ENCODE results near the gene SLCO4A1. TPM values are rescaled to one million over a fixed set of nuclear protein-coding genes. Genes with fewer than 3 reads are reported as not detected.

The SLCO4A1 gene
- total RNA-seq, 1 experiment from 2014 or later: 48.8 TPM

DNA sequence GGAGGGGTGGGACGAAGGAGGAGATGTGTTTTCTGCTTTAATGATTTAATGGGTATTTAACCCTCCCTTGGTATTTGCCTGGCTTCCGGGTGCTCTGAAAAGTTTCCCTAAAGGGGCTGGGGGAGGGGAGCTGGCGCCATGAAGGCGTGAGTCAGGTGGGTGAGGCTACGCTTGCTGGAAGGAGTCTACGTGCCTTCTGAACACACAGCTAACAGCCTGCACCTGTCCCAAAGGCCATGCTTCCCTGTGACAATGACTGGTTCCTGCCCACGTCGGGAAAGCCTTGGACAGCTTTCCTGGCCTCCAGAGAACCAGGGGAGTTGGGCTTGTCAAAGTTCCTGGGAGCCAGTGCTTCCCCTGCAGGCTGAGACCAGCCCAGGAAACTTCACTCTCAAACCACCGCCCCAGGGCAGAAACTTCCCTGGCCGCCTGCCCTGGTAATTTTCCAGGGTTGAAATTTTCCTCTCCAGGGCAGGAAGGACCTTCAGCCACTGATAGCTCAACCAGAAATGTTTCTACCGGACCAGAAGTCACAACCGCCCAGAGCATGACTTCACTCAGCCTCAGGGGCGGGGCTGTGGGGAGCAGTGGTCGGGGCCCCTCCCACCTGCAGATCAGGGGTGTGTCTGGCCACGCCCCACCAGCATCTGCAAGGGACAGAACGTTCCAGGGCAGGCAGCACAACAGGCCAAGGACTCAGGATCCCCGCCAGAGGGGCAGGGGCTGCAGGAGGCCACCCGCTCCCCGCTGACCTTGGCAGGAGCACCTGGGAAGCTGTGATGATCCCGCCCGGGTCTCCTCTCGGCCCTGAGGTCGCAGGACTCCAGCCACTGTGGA lies 18.6 kb upstream of the SLCO4A1 start:
- ChIA-PET CTCF (no interaction called here), POLR2A (ENCODE audit: low non-redundant PET) (no interaction called here)
- H3K4me3 ChIP-seq (ENCODE audit: low read depth, low read length, poor library complexity, severe bottlenecking): no peak overlapping the region
- intact Hi-C loops (cut with micrococcal nuclease; ENCODE audit: unreplicated experiment): no loop called here
- peaks cover 32% of the 10 kb centered on the region for H3K4me1 ChIP-seq (ENCODE audit: insufficient read depth, low read length, poor library complexity, severe bottlenecking)
- no peak for TF ChIP-seq EZH2 (IDR thresholded peaks at IDR 0.05; ENCODE audit: borderline replicate concordance, low read depth, low read length, poor library complexity, severe bottlenecking)
- TF ChIP-seq, protein P1, sequence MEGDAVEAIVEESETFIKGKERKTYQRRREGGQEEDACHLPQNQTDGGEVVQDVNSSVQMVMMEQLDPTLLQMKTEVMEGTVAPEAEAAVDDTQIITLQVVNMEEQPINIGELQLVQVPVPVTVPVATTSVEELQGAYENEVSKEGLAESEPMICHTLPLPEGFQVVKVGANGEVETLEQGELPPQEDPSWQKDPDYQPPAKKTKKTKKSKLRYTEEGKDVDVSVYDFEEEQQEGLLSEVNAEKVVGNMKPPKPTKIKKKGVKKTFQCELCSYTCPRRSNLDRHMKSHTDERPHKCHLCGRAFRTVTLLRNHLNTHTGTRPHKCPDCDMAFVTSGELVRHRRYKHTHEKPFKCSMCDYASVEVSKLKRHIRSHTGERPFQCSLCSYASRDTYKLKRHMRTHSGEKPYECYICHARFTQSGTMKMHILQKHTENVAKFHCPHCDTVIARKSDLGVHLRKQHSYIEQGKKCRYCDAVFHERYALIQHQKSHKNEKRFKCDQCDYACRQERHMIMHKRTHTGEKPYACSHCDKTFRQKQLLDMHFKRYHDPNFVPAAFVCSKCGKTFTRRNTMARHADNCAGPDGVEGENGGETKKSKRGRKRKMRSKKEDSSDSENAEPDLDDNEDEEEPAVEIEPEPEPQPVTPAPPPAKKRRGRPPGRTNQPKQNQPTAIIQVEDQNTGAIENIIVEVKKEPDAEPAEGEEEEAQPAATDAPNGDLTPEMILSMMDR (conservative IDR thresholded peaks at IDR 0.05; ENCODE audit: low read depth, low read length): no peak
- BruUV-seq (replicated peaks): TSS peak; percentile 89
- DNase-seq (ENCODE audit: low spot score): peak; percentile 92
- H3K27me3 ChIP-seq (replicated peaks; ENCODE audit: insufficient read depth, low read depth, low read length, poor library complexity): no peaks in the 10 kb centered on the region
- peak overlapping the region; percentile 68 for H3K27ac ChIP-seq (ENCODE audit: low read depth, low read length, poor library complexity, severe bottlenecking)
- H3K36me3 ChIP-seq (ENCODE audit: insufficient read depth, low read length, poor library complexity, severe bottlenecking): no peaks in the 10 kb centered on the region
- H3K9me3 ChIP-seq (ENCODE audit: low read depth, low read length, poor library complexity, severe bottlenecking): no peaks in the 10 kb centered on the region

DNA sequence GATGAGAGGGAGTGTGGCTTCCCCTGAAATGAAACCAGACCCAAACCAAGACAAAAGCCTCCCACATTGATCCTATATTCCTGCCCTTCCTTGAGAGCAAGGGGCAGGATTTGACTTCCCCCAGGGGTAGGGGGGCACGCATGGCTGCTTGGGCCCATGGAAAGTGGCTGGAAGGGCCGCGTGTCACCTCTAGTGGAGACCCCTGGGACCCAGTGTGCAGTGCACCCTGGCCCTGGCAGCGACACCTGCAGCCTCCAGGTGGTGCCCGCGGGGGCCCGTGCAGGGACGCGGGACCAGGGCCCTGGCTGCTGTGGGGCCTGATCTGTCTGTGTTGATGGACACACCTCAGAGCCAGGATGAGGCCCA lies 18.0 kb upstream of the SLCO4A1 start:
- no TSS peak for BruUV-seq (replicated peaks)
- POLR2A ChIA-PET (ENCODE audit: low non-redundant PET): no interaction called here

DNA sequence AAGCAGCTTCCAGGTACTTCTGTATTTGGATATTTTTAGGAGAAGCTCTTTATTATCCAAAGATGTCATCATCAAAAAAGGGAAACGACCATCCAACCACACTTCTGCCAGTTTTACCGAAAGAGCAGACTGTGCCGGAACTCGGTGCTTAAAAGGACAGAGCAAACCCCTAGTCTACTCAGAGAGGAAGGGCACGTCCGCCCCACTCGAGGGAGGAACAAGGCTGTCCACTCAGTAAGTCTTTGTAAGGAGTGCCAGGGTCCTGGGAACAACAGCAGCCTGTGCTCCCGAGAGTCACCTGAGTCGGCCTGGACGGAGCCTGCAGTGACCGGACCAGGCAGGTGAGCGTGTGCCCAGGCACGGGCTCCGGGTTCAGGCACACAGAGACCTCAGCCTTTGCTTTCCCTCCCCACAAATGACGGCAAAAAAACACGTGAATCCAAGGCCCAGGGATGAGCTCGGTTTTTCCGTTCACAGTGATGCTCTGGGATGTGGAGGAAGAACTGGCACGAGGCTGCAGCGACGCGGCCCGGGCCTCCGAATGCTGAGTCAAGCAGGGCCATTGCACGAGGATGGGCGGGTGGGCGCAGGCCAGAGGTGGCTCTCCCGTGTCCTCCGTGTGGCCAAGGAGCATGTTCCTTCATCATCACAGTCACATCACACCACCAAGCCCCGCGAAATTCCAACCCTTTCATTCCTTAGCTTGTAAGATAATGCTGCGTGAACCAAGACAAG lies 17.4 kb upstream of the SLCO4A1 start:
- no peak for TF ChIP-seq EZH2 (IDR thresholded peaks at IDR 0.05; ENCODE audit: borderline replicate concordance, low read depth, low read length, poor library complexity, severe bottlenecking)
- TF ChIP-seq, protein P1 (conservative IDR thresholded peaks at IDR 0.05; ENCODE audit: low read depth, low read length): no peak
- Histone ChIP-seq H3K4me1 (ENCODE audit: insufficient read depth, low read length, poor library complexity, severe bottlenecking) (peaks cover 36% of the 10 kb centered on the region), H3K27me3 (replicated peaks; ENCODE audit: insufficient read depth, low read depth, low read length, poor library complexity) (no peaks in the 10 kb centered on the region), H3K9me3 (ENCODE audit: low read depth, low read length, poor library complexity, severe bottlenecking) (no peaks in the 10 kb centered on the region), H3K36me3 (ENCODE audit: insufficient read depth, low read length, poor library complexity, severe bottlenecking) (no peaks in the 10 kb centered on the region), H3K4me3 (ENCODE audit: low read depth, low read length, poor library complexity, severe bottlenecking) (no peak overlapping the region), H3K27ac (ENCODE audit: low read depth, low read length, poor library complexity, severe bottlenecking) (peak overlapping the region; percentile 68)
- DNase-seq (ENCODE audit: low spot score): no peak
- intact Hi-C loops (cut with micrococcal nuclease; ENCODE audit: unreplicated experiment): no loop called here
- POLR2A ChIA-PET (ENCODE audit: low non-redundant PET): no interaction called here
- BruUV-seq (replicated peaks): no TSS peak
- CTCF ChIA-PET: interaction anchor here (0.6 kb wide), 1 partner anchor 169 kb away, joined by 3 read pairs; no protein-coding TSS in a partner anchor

More for the DNA sequence above, 18.0 kb upstream of the SLCO4A1 start:
- no peaks in the 10 kb centered on the region for H3K27me3 ChIP-seq (replicated peaks; ENCODE audit: insufficient read depth, low read depth, low read length, poor library complexity)
- intact Hi-C loops (cut with micrococcal nuclease; ENCODE audit: unreplicated experiment): no loop called here
- no peak overlapping the region for H3K4me3 ChIP-seq (ENCODE audit: low read depth, low read length, poor library complexity, severe bottlenecking)
- CTCF ChIA-PET: no interaction called here
- H3K4me1 ChIP-seq (ENCODE audit: insufficient read depth, low read length, poor library complexity, severe bottlenecking): peaks cover 36% of the 10 kb centered on the region
- H3K36me3 ChIP-seq (ENCODE audit: insufficient read depth, low read length, poor library complexity, severe bottlenecking): no peaks in the 10 kb centered on the region
- H3K9me3 ChIP-seq (ENCODE audit: low read depth, low read length, poor library complexity, severe bottlenecking): no peaks in the 10 kb centered on the region
- DNase-seq (ENCODE audit: low spot score): no peak
- TF ChIP-seq, protein P1 (conservative IDR thresholded peaks at IDR 0.05; ENCODE audit: low read depth, low read length): no peak
- H3K27ac ChIP-seq (ENCODE audit: low read depth, low read length, poor library complexity, severe bottlenecking): peak overlapping the region; percentile 68
